ENCODE measurements around the gene L3MBTL1.
"Not testable (repeated sequence)": the region's sequence is repeated elsewhere in the genome, so short reads cannot be mapped to it uniquely, and the experiment has no call there.

L3MBTL1 gene

GRCh38 chr20:43584448-43585136 lies 77.1 kb downstream of the L3MBTL1 start:
- CTCF ChIA-PET, result interaction anchor here (0.6 to 1.3 kb wide), 6 partner anchors 9 to 532 kb away, joined by 3 to 5 read pairs (median 3); no protein-coding TSS in a partner anchor
- POLR2A ChIA-PET (ENCODE audit: low non-redundant PET), result interaction anchor here (1.2 kb wide), 1 partner anchor 15 kb away, joined by 3 read pairs; no protein-coding TSS in a partner anchor
- H3K27ac ChIP-seq, result no peak overlapping the region
- DNase-seq (ENCODE audit: low spot score), result no peak
- no peak for TF ChIP-seq CTCF (conservative IDR thresholded peaks at IDR 0.05; ENCODE audit: low read depth)

- H3K27ac ChIP-seq, result no peak overlapping the region
- no peak for DNase-seq (ENCODE audit: low spot score)
- no peak for TF ChIP-seq CTCF (conservative IDR thresholded peaks at IDR 0.05; ENCODE audit: low read depth)
- ChIA-PET POLR2A (ENCODE audit: low non-redundant PET) (no interaction called here), CTCF (interaction anchor here (0.7 to 1.3 kb wide), 2 partner anchors 48 to 148 kb away, joined by 3 to 5 read pairs; no protein-coding TSS in a partner anchor)
These were observed 79.1 kb downstream of the L3MBTL1 start for GRCh38 chr20:43586641-43587040.

GRCh38 chr20:43588526-43588925 lies 81.0 kb downstream of the L3MBTL1 start:
- DNase-seq (ENCODE audit: low spot score); POLR2A ChIA-PET (ENCODE audit: low non-redundant PET); H3K27ac ChIP-seq: not testable (repeated sequence)
- CTCF ChIA-PET, result interaction anchor here (1.2 kb wide), 1 partner anchor 51 kb away, joined by 4 read pairs; no protein-coding TSS in a partner anchor

- CTCF ChIA-PET, result interaction anchor here (3.1 kb wide), 1 partner anchor 52 kb away, joined by 16 read pairs; no protein-coding TSS in a partner anchor
- POLR2A ChIA-PET (ENCODE audit: low non-redundant PET), result interaction anchor here (0.5 to 1.0 kb wide), 3 partner anchors 57 to 336 kb away, joined by 3 to 4 read pairs (median 3); no protein-coding TSS in a partner anchor
- H3K27ac ChIP-seq, result peak overlapping the region; percentile 84
- no peak for DNase-seq (ENCODE audit: low spot score)
- TF ChIP-seq CTCF (conservative IDR thresholded peaks at IDR 0.05; ENCODE audit: low read depth), result no peak
These were observed 82.5 kb downstream of the L3MBTL1 start for GRCh38 chr20:43590036-43590391.

- TF ChIP-seq CTCF (conservative IDR thresholded peaks at IDR 0.05; ENCODE audit: low read depth), result no peak
- CTCF ChIA-PET, result interaction anchor here (0.7 to 3.1 kb wide), 2 partner anchors 35 to 52 kb away, joined by 3 to 16 read pairs; no protein-coding TSS in a partner anchor
These were observed 83.2 kb downstream of the L3MBTL1 start, which contains the start of gene IFT52 for GRCh38 chr20:43590392-43591303. Gene IFT52, plus strand, starts transcription at chr20:43590937. Its CDS starts 3,762 bp downstream, at chr20:43594699.

More at GRCh38 chr20:43590392-43591303, 83.2 kb downstream of the L3MBTL1 start, which contains the start of gene IFT52:
- peak; percentile 98 for DNase-seq (ENCODE audit: low spot score)
- peak within 1 kb of the TSS; percentile 84 for H3K27ac ChIP-seq
- POLR2A ChIA-PET (ENCODE audit: low non-redundant PET), result interaction anchor here (0.5 to 1.0 kb wide), 6 partner anchors 29 to 335 kb away, joined by 3 to 4 read pairs (median 3); no protein-coding TSS in a partner anchor

Measured in RWPE1 (cell line).